Kidney (tissue), 14 donors: ENCODE results near the gene UST. TPM values are rescaled to one million over a fixed set of nuclear protein-coding genes. Genes with fewer than 3 reads are reported as not detected.
A peak's percentile ranks its signal among the peaks of the same experiment; 100 is the strongest.

Experiments used
- DNase-seq, 5 donors: peaks; one replicate each; pipeline ENCODE4 v3.0.0-alpha.2; 2013 to 2020
- FAIRE-seq: peaks from 2 replicates; lab custom pipeline; 2012; peaks lifted over from hg19 to GRCh38; lab: Jason Lieb, UNC
- H3K27ac ChIP-seq, 2 donors: one replicate each; pipeline ENCODE4 v1.7.0; 2013; ENCODE audit warnings: low read depth in 2 of 2, low read length in 2 of 2, inconsistent platforms in 1 of 2
- H3K27me3 ChIP-seq: one replicate; pipeline ENCODE4 v1.7.1; 2013; ENCODE audit warnings: low read length, inconsistent platforms; ENCODE audit not compliant: control insufficient read depth, insufficient read depth
- H3K36me3 ChIP-seq, 3 donors: one replicate each; pipeline versions ENCODE4 v1.7.0 to v1.7.1; 2013; ENCODE audit warnings: low read length in 3 of 3, control low read depth in 1 of 3, inconsistent platforms in 1 of 3; ENCODE audit not compliant: insufficient read depth in 3 of 3, control insufficient read depth in 2 of 3
- H3K4me1 ChIP-seq, 3 donors: one replicate each; pipeline versions ENCODE4 v1.7.0 to v1.7.1; 2013; ENCODE audit warnings: low read length in 3 of 3, inconsistent platforms in 1 of 3, low read depth in 1 of 3; ENCODE audit not compliant: control insufficient read depth in 2 of 3, insufficient read depth in 2 of 3
- H3K4me3 ChIP-seq, 3 donors: one replicate each; pipeline versions ENCODE4 v1.7.0 to v1.8.1; 2013; ENCODE audit warnings: low read length in 3 of 3, control low read depth in 1 of 3, inconsistent platforms in 1 of 3
- H3K9ac ChIP-seq, 3 donors: one replicate each; pipeline versions ENCODE4 v1.7.0 to v1.7.1; 2013; ENCODE audit warnings: low read length in 3 of 3, control low read depth in 1 of 3, inconsistent platforms in 1 of 3
- H3K9me3 ChIP-seq, 3 donors: one replicate each; pipeline versions ENCODE4 v1.7.0 to v1.7.1; 2013; ENCODE audit warnings: low read length in 3 of 3, control low read depth in 1 of 3, inconsistent platforms in 1 of 3; ENCODE audit not compliant: control insufficient read depth in 2 of 3, insufficient read depth in 1 of 3
- intact Hi-C: fragments of 100-400 bp; cut with DNase I; formaldehyde crosslinking; loops from one replicate; pipeline ENCODE4 v1.11.1; 2022
- polyA plus RNA-seq: library from polyadenylated mRNA; stranded (reverse); fragments of 350-450 nt; fragmentation: Illumina TruSeq; extraction: RNeasy Lipid Tissue Mini Kit (QIAGEN cat#74804); gene quantifications from one replicate; pipeline ENCODE4 v1.2.3, GENCODE V29; 2014; ENCODE audit warnings: low read depth, low replicate concordance; ENCODE audit not compliant: insufficient read depth
- total RNA-seq: library from RNA; stranded (reverse); fragmentation: NEBNext Ultra II Directional; extraction: Animal tissue kit (Norgen Biotek cat#: 25700); gene quantifications from one replicate; pipeline ENCODE4 v1.2.1, GENCODE V29; 2021
- TF ChIP-seq, protein P1 (sequence below): IDR thresholded peaks from 3 replicates; pipeline ENCODE4 v1.5.1; 2012; ENCODE audit warnings: mild to moderate bottlenecking, moderate library complexity, borderline replicate concordance; ENCODE audit not compliant: insufficient read depth; ENCODE audit errors: extremely low read depth
- donor health status: control.
- donor health status: control.
- donor health status: control.
- donor health status: control.
- donor health status: control.
- donor health status: DM: yes; HTN: yes; CAD: no.
- donor health status: Normal renal cell carcinoma (clear cell type).

Gene UST
- total and polyA plus RNA-seq, 2 donors from 2014 or later, result 3.2 to 4.2 TPM

GRCh38 chr6:149052350-149053106 lies 305.7 kb downstream of the UST start:
- no peak overlapping the region for H3K4me3 ChIP-seq
- DNase-seq (no peak), FAIRE-seq (no peak)
- peaks cover 0 to 3% (median 0%) of the 10 kb centered on the region in 3 donors for H3K4me1 ChIP-seq
- H3K27ac ChIP-seq, result no peak overlapping the region
- H3K9ac ChIP-seq, result no peak overlapping the region
- no peaks in the 10 kb centered on the region for H3K27me3 ChIP-seq
- intact Hi-C loops, result no loop called here
- H3K36me3 ChIP-seq, result no peaks in the 10 kb centered on the region
- no peaks in the 10 kb centered on the region for H3K9me3 ChIP-seq
- TF ChIP-seq, protein P1, sequence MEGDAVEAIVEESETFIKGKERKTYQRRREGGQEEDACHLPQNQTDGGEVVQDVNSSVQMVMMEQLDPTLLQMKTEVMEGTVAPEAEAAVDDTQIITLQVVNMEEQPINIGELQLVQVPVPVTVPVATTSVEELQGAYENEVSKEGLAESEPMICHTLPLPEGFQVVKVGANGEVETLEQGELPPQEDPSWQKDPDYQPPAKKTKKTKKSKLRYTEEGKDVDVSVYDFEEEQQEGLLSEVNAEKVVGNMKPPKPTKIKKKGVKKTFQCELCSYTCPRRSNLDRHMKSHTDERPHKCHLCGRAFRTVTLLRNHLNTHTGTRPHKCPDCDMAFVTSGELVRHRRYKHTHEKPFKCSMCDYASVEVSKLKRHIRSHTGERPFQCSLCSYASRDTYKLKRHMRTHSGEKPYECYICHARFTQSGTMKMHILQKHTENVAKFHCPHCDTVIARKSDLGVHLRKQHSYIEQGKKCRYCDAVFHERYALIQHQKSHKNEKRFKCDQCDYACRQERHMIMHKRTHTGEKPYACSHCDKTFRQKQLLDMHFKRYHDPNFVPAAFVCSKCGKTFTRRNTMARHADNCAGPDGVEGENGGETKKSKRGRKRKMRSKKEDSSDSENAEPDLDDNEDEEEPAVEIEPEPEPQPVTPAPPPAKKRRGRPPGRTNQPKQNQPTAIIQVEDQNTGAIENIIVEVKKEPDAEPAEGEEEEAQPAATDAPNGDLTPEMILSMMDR, result no peak

- Histone ChIP-seq H3K9me3 (no peaks in the 10 kb centered on the region), H3K9ac (no peak overlapping the region), H3K4me1 (peaks cover 0 to 3% (median 0%) of the 10 kb centered on the region in 3 donors), H3K27ac (no peak overlapping the region), H3K4me3 (no peak overlapping the region), H3K36me3 (no peaks in the 10 kb centered on the region), H3K27me3 (no peaks in the 10 kb centered on the region)
- FAIRE-seq (no peak), DNase-seq (no peak)
- TF ChIP-seq, protein P1, result no peak
- intact Hi-C loops, result no loop called here
These were observed 307.2 kb downstream of the UST start for GRCh38 chr6:149053848-149054558.

DNA sequence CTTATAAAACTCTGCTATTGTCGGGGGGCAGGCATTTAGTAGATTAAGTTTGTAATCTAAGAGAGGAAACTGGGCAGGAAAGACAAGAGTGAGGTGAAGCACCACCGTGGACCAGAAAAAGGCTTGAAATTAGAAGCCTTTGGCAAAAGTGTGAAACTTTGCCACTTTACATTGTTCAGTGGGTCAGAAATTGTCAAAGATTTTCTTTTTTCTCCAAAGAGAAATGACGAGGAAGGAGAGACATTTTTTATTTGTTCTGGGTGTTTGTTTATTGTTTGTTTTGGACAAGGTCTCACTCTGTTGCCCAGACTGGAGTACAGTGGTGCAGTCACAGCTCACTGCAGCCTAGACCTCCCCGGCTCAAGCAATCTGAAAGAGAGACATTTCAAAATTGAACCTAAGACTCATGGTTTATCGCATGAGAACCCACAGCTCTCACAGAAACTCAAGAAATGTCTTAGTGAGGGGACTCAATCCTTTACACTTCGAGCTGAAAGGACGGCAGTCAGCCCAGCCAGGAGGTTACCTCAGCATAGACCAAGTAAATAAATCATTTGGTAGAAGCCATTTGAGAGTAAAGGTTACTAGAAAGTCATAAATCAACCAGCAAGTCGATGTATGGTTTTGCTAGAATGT lies 307.8 kb downstream of the UST start:
- peak in 3 of 5 donors; percentile 50 to 77 (median 70) for DNase-seq
- Histone ChIP-seq H3K4me1 (peaks cover 0 to 3% (median 0%) of the 10 kb centered on the region in 3 donors), H3K9ac (no peak overlapping the region), H3K27me3 (no peaks in the 10 kb centered on the region), H3K27ac (no peak overlapping the region), H3K9me3 (no peaks in the 10 kb centered on the region), H3K36me3 (no peaks in the 10 kb centered on the region), H3K4me3 (no peak overlapping the region)
- intact Hi-C loops, result no loop called here
- FAIRE-seq, result no peak
- TF ChIP-seq, protein P1, result no peak
